Keratinocyte (primary cell): ENCODE measurements around the gene MTUS2.

Experiments
- EZH2 ChIP-seq: IDR thresholded peaks from one replicate; pipeline ENCODE4 v1.6.1; 2012; ENCODE audit warnings: inconsistent platforms, mild to moderate bottlenecking, low read length, moderate library complexity
- TF ChIP-seq, protein P1 (sequence below), 3 experiments: IDR thresholded peaks in 1 of 3; conservative IDR thresholded peaks in 1 of 3; optimal IDR thresholded peaks in 1 of 3; 2 replicates in 2 of 3; 3 replicates in 1 of 3; pipeline versions ENCODE3 to v1.5.1; 2011; ENCODE audit warnings: low read length in 3 of 3, mild to moderate bottlenecking in 3 of 3, moderate library complexity in 2 of 3, control low read depth in 1 of 3, inconsistent platforms in 1 of 3; ENCODE audit not compliant: insufficient read depth in 2 of 3; ENCODE audit errors: extremely low read depth in 1 of 3

DNA sequence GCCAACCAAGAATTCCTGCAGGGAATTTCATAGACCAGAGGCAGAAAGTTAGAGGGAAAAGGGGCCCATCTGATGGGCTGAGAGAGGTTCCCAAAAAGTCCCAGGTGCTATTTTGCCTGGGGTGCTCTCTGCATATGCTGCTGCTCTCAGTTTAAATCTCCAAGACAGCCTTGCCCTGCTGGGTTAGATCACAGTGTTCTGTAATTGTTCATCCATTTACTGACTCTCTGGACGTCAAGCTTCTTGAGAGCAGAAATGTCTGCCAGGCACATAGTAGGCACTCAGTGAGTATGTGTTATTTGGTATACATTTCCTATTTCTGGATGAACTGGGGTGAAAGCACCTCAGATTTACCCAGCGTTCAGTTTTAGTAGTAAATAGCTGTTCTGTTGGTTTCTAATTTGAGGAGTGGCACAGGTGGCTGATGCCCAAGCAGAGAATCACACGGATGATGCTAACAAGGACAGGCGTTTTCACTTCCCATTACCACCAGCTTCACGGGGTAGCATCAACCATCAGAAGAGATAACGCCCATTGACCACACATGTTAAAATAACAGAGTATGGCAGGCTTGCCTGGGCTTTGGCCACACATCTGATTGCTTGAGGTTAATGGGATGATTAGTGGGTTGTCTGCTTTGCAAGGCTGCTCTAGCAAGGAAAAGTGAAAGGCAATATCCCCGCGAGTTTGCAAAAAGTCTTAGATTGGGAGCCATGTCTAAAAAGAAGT lies 614.2 kb downstream of the MTUS2 start:
- TF ChIP-seq, protein P1, sequence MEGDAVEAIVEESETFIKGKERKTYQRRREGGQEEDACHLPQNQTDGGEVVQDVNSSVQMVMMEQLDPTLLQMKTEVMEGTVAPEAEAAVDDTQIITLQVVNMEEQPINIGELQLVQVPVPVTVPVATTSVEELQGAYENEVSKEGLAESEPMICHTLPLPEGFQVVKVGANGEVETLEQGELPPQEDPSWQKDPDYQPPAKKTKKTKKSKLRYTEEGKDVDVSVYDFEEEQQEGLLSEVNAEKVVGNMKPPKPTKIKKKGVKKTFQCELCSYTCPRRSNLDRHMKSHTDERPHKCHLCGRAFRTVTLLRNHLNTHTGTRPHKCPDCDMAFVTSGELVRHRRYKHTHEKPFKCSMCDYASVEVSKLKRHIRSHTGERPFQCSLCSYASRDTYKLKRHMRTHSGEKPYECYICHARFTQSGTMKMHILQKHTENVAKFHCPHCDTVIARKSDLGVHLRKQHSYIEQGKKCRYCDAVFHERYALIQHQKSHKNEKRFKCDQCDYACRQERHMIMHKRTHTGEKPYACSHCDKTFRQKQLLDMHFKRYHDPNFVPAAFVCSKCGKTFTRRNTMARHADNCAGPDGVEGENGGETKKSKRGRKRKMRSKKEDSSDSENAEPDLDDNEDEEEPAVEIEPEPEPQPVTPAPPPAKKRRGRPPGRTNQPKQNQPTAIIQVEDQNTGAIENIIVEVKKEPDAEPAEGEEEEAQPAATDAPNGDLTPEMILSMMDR (optimal IDR thresholded peaks at IDR 0.05 in 1 of 3, IDR thresholded peaks at IDR 0.05 in 1 of 3, conservative IDR thresholded peaks at IDR 0.05 in 1 of 3; ENCODE audit: extremely low read depth in 1 of 3, insufficient read depth in 2 of 3, low read length in 3 of 3), result no peak
- no peak for TF ChIP-seq EZH2
